ENCODE data around the gene TBC1D2B.
"Not testable (repeated sequence)": the region's sequence is repeated elsewhere in the genome, so short reads cannot be mapped to it uniquely, and the experiment has no call there.

Gene TBC1D2B

DNA sequence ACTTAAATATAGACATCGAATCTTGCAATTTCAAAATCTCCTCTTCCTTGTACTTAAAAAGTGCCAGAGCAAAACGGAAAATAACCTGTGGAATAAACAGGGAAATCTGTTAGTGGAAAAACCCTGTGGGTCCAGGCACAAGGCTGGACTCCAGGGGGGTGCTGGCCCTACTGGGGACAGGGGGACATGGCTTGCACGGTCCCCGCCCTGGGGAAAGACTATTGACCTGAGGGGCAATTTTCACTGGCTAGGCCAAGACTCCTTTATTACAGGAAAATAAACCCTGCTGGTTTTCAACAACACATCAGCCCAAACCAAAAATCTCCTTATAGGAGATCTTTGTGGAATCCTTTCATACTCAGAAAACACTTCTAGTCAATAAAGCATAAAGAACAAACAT, 75.9 kb downstream of the TBC1D2B start:
- DNase-seq (ENCODE audit: low spot score in 2 of 2) (no peak), ATAC-seq (no peak)
- H3K36me3 Mint-ChIP-seq, result peaks cover 88% of the 10 kb centered on the region
- H3K4me1 Mint-ChIP-seq, result peaks cover 30% of the 10 kb centered on the region
- H3K9me3 Mint-ChIP-seq, result no peaks in the 10 kb centered on the region
- peak overlapping the region; percentile 69 for H3K27ac Mint-ChIP-seq
- H3K4me3 Mint-ChIP-seq, result no peak overlapping the region

DNA sequence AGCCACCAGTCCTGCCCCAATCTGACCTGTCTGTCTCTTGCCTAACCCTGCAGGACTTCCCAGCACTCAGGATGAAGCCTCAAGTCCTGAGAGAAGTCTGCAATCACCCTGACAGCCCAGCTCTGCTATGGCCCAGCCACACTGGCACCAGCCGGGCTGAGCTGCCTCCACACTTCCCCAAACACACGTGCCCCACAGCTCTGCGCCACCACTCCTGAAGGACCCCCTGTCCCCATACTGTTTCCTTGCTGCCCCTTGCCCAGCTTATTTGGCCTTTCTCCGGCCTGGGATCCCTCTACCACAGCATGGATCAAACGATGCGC, 76.6 kb downstream of the TBC1D2B start:
- ATAC-seq (no peak), DNase-seq (ENCODE audit: low spot score in 2 of 2) (no peak)
- H3K27ac Mint-ChIP-seq, result peak overlapping the region; percentile 69
- no peaks in the 10 kb centered on the region for H3K9me3 Mint-ChIP-seq
- peaks cover 26% of the 10 kb centered on the region for H3K4me1 Mint-ChIP-seq
- no peak overlapping the region for H3K4me3 Mint-ChIP-seq
- peaks cover 88% of the 10 kb centered on the region for H3K36me3 Mint-ChIP-seq

DNA sequence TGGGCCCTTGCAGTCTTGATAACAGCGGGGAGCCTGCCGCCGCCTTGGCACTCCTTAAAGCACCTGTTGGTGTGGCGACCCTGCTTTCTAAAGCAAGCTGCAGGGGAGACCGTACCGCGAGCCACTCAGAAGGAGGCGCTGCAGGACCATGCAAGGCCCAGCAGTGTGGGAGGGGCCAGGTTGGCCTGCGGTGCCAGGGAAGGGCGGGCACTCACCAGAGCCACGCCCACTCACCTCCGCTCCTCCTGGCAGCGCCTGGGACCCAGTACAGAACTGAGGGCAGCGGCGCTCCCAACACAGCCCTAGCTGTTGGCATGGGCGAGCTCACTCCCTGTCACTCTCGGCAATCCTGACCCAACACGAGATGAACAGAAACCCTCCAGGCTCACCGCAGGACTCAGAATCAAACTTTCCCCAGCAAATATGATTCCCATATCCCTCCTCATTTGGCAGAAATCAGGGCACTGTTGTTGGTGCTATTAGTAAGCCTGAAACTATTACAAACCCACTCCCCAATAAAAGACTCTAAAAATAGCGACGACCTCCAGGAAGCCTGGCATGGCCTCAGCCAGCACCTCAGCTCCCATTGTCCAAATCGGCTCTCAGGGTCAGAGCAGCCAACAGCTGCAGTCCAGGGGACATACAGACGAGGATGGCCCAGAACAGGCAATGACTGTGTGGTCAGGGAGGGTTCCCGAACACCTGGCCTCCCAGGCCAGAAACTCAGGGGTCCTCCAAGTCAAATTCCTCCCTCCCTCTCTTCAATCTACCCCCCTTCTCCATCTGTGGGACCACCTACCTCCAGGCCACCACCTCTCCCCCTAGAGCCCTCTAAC, 77.2 kb downstream of the TBC1D2B start:
- ATAC-seq (peak; percentile 90), DNase-seq (ENCODE audit: low spot score in 2 of 2) (peak; percentile 59 to 84)
- Mint-ChIP-seq H3K4me3 (no peak overlapping the region), H3K4me1 (peaks cover 26% of the 10 kb centered on the region), H3K27ac (peak overlapping the region; percentile 69), H3K36me3 (peaks cover 90% of the 10 kb centered on the region), H3K9me3 (no peaks in the 10 kb centered on the region)

DNA sequence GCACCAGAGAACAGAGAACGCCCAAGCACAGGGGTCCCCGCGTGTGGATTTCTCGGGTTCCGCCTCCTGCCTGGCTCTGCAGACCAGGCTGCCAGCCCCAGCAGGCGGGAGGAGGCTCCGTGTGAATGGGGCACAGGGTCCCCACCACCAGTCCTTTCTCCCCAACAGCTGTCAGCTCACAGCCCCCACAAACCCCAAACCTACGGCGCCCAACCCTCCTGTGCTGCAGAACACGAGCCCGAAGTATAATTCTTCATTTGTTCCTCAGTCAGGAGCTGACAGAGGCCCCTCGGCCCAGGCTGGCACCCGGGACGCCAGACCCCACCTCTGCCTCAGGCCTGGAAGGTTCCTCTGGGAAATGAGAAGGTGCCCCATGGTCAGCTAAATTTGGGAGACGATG, 78.0 kb downstream of the TBC1D2B start:
- no peak overlapping the region for H3K27ac Mint-ChIP-seq
- H3K36me3 Mint-ChIP-seq, result peaks cover 90% of the 10 kb centered on the region

DNA sequence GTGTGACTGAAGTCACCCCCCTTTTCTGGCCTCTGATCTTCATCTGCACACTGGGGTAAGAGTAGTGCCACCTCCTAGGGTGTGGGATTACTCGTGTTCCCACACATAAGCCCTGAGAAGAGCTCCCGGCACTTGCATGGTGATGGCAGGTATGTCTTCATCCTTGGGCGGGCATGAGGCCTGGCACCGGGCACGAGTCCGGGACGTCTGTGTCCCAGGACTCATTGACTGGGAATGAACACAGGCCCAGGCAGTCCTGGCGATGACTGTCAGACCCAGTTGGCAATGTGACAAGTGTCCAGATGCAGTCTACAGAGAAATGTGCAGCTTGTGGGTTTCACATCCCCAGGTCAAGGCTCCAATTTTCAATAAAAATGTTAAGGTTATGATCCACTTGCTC, 78.9 kb downstream of the TBC1D2B start:
- no peak for DNase-seq (ENCODE audit: low spot score in 2 of 2)

More for the DNA sequence above, 78.0 kb downstream of the TBC1D2B start:
- H3K4me3 Mint-ChIP-seq, result no peak overlapping the region
- peaks cover 19% of the 10 kb centered on the region for H3K4me1 Mint-ChIP-seq
- no peaks in the 10 kb centered on the region for H3K9me3 Mint-ChIP-seq
- DNase-seq (ENCODE audit: low spot score in 2 of 2) (no peak), ATAC-seq (no peak)

DNA sequence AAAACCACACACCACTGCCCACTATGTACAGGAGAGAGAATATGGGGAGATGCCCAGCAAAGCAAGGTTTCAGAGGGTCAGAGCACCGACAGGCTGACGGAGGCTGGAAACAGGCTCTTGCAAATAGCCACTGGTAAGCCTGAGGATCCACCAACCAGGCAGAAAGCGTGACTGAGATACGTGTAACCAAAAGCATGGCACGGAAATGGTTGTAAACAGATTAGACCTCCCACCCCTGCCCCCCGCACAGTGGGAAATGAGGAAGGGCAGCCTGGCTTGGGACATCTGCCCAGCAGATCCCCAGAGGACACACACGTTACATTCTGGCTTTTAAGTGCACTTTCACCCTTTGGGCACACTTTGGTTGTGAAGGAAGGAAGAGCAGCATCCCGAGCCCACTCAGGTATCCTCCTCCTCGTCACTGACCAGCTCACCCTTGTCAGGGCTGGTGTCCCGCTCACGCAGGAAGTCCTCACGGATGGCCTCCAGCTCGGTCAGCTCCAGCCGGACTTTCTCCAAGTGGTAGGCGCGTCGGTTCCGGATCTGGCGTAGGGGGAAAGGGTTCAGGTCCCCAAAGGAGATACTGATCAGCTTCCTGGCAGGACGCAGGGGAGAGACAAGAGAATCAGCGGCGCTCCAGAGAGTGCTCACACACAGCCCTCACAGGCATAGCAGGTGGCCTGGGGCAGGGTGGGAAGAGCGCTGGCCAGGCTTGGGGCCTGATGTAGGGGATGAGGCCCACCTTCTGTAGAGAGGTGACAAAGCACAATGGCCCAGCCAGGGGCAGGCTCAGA, 79.6 kb downstream of the TBC1D2B start:
- ATAC-seq; DNase-seq (ENCODE audit: low spot score in 2 of 2); H3K4me3 Mint-ChIP-seq; H3K27ac Mint-ChIP-seq; H3K9me3 Mint-ChIP-seq: not testable (repeated sequence)
- Mint-ChIP-seq H3K36me3 (peaks cover 86% of the 10 kb centered on the region), H3K4me1 (peaks cover 26% of the 10 kb centered on the region)

More for the DNA sequence above, 78.9 kb downstream of the TBC1D2B start:
- no peak overlapping the region for H3K27ac Mint-ChIP-seq
- H3K4me1 Mint-ChIP-seq, result peaks cover 26% of the 10 kb centered on the region
- no peak overlapping the region for H3K4me3 Mint-ChIP-seq
- H3K36me3 Mint-ChIP-seq, result peaks cover 86% of the 10 kb centered on the region
- H3K9me3 Mint-ChIP-seq, result no peaks in the 10 kb centered on the region
- no peak for ATAC-seq

DNA sequence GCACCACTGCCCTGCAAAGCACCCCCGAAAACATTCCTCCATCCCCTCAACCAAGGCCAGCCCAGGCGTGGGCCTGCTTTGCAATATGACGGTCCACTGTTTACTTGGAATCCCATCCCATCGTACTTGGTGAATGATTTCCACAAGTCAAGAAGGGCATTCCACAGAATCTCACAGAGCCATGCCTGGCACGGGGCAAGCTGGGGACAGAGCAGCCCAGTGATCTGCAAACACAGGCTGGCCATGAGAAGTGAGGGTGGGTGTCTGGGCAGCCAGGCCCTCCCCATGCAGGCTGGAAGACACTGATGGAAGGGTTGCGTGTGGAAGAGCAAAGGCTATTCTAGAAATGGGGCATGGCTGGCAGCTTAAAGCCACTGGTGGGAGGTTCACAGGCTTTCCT, 80.3 kb downstream of the TBC1D2B start:
- H3K36me3 Mint-ChIP-seq, result peaks cover 81% of the 10 kb centered on the region
- peaks cover 26% of the 10 kb centered on the region for H3K4me1 Mint-ChIP-seq
- ATAC-seq; H3K9me3 Mint-ChIP-seq; H3K4me3 Mint-ChIP-seq; DNase-seq (ENCODE audit: low spot score in 2 of 2): not testable (repeated sequence)
- H3K27ac Mint-ChIP-seq, result peak overlapping the region; percentile 74

DNA sequence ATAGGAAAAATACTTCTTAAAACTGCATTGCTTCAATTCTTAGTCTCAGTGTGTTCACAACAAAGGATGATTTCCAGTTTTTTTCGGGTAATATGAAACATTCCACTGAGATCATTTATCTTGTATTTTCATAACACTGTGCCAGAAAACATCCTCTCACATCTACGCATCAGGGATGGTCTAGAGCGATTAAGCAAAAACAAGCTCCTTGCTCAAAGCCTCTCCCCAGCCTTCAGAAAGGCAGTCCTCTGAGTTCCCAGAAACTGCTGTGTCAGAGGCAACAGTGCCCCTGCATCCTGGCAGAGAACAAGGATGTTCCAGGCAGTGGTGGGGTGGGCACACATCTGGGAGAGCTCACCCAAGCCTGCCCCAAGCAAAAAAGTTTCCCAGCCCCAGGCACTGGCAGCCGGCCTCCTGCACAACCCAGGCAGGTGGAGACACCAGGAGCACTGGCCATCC, 80.8 kb downstream of the TBC1D2B start:
- H3K9me3 Mint-ChIP-seq, result not testable (repeated sequence)

DNA sequence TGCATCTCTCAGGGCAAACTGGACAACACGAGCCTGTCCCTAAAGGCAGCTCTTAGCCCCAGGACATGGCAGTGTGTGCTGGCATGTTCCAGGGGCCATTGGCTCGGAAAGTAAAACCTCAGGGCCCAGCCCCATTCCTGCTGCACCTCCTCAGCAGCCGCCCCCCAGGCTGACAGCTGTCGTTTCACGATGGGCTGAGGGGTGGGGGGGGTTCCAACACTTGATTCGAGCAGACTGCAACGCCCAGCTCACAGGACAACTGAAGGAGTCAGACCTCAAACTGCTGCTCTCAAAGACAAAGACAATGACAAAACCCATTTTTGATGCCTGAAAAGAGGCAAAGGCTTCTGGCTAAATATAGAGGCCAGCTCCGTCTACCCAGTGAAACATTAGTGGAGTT, 81.3 kb downstream of the TBC1D2B start:
- ATAC-seq; H3K4me3 Mint-ChIP-seq; H3K9me3 Mint-ChIP-seq; DNase-seq (ENCODE audit: low spot score in 2 of 2): not testable (repeated sequence)
- peak overlapping the region; percentile 74 for H3K27ac Mint-ChIP-seq
- peaks cover 71% of the 10 kb centered on the region for H3K36me3 Mint-ChIP-seq
- H3K4me1 Mint-ChIP-seq, result peaks cover 31% of the 10 kb centered on the region

More for the DNA sequence above, 80.8 kb downstream of the TBC1D2B start:
- not testable (repeated sequence) for ATAC-seq; H3K4me3 Mint-ChIP-seq; DNase-seq (ENCODE audit: low spot score in 2 of 2)
- peak overlapping the region; percentile 74 for H3K27ac Mint-ChIP-seq
- H3K36me3 Mint-ChIP-seq, result peaks cover 76% of the 10 kb centered on the region
- H3K4me1 Mint-ChIP-seq, result peaks cover 27% of the 10 kb centered on the region

DNA sequence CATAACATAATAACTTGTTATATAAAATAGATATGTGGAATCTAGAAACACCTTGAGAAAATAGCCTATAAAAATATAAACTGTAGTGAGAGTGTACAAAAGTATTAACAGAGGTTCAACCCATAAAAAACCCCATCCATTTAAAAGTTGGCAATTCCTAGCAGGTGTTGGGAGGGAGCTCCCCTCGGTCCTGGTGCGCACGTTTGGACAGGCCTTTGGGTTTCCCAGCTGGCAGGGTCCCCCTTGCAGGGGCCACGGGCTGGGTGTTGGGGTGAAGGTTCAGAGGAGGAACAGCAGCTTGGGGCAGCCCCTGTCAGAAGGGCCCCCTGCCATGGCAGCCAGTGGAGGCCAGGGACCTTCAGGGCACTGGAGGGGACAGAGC, 82.0 kb downstream of the TBC1D2B start:
- not testable (repeated sequence) for ATAC-seq; H3K4me3 Mint-ChIP-seq; H3K27ac Mint-ChIP-seq; DNase-seq (ENCODE audit: low spot score in 2 of 2); H3K9me3 Mint-ChIP-seq
- peaks cover 64% of the 10 kb centered on the region for H3K36me3 Mint-ChIP-seq
- H3K4me1 Mint-ChIP-seq, result peaks cover 31% of the 10 kb centered on the region

DNA sequence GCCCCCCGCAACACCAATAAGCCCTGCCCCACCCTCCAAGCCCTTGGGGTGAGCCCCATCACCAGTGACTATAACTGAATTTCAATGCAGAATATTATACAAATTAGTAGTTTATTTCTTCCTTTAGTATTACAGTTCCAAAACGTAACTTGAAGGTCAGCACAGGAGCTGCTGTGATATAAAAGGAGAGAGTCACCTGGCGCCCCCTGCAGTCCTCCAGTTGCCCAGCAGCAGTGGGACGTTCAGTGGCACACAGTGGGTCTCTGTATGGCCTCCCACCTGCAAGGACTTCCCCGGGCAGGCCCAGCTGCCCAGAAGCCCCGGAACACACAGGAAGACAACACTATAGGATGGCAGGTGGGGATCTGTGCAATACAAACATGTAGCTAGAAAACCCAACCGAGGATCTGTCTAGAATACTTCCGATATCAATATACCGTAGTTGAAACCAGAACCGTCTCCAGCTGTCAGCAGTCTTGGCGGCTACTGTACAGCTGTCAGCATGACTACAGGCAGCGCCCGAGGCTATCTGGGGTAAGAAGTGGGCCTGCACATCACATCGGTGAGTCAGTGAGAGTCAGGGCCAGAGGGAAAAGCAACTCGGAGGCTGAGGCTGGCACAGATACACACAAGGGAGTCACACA, 82.5 kb downstream of the TBC1D2B start:
- peaks cover 59% of the 10 kb centered on the region for H3K36me3 Mint-ChIP-seq
- not testable (repeated sequence) for H3K9me3 Mint-ChIP-seq; ATAC-seq; H3K4me3 Mint-ChIP-seq; H3K27ac Mint-ChIP-seq; DNase-seq (ENCODE audit: low spot score in 2 of 2)
- H3K4me1 Mint-ChIP-seq, result peaks cover 28% of the 10 kb centered on the region

DNA sequence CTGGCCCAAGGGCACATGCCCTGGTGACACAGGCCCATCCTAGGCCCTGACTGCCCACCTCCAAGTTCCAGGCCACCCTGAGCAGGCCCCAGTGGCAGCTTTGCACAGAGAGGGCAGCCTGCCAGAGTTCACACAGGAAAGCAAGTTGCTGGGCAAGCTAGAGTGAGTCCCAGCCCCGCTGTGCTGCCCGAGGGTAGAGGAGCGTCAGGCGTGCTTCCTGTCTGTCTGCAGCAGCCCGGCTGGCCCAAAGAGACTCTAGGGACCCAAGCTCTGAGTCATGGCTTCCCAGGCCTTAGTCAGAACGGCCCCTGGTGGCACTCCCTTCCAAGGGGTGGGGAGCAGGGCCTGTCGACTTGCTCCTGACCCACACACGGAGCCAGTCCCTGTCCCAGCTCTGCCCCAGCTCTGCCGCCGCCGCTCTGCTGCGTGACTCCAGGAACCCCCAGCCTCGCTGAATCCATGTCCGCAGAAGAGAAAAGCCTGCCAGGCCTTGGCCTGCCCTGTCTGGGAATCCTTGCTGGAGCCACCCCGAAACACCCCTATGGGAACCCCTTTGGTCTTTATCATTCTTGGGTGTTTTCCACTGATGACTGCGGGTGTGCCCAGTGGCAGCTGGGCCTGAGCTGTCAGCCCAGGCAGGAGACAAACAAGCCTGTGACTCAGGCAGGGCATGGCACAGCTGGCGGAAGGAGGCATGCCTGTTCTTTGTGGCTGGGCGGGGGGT, 83.4 kb downstream of the TBC1D2B start:
- not testable (repeated sequence) for H3K4me3 Mint-ChIP-seq; H3K9me3 Mint-ChIP-seq; DNase-seq (ENCODE audit: low spot score in 2 of 2)
- H3K36me3 Mint-ChIP-seq, result peaks cover 51% of the 10 kb centered on the region
- H3K4me1 Mint-ChIP-seq, result peaks cover 29% of the 10 kb centered on the region
- peak overlapping the region; percentile 60 for H3K27ac Mint-ChIP-seq
- ATAC-seq, result peak; percentile 81

DNA sequence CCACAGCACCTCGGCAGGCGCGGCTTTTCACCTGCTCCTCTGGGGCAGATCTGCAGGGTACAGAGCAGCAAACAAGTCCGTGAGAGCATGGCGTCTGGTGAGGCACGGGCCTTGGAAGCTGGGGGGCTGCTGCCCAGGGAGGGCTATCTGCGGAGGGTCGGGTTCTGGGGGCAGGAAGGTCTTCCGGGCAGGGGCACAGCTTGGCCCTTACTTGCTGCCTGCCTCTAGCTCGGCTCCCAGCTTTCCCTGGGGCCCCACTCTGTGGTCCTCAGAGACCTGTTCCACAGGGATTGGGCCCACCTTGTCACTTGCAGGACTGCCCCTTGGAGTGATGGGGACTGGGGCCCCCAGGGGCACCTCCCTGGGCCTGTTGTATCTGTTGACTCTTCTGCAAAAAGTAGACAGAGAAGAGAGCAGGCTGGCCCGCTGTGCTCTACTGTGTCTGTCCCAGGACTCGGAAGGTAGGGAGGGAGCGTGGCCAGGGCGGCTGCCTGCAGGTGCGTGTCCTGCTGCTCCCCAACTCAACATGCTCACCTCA, 84.1 kb downstream of the TBC1D2B start:
- ATAC-seq, result no peak
- H3K27ac Mint-ChIP-seq, result peak overlapping the region; percentile 60
- peaks cover 44% of the 10 kb centered on the region for H3K36me3 Mint-ChIP-seq
- H3K4me1 Mint-ChIP-seq, result peaks cover 34% of the 10 kb centered on the region
- no peak for DNase-seq (ENCODE audit: low spot score in 2 of 2)
- no peak overlapping the region for H3K4me3 Mint-ChIP-seq
- H3K9me3 Mint-ChIP-seq, result no peaks in the 10 kb centered on the region

DNA sequence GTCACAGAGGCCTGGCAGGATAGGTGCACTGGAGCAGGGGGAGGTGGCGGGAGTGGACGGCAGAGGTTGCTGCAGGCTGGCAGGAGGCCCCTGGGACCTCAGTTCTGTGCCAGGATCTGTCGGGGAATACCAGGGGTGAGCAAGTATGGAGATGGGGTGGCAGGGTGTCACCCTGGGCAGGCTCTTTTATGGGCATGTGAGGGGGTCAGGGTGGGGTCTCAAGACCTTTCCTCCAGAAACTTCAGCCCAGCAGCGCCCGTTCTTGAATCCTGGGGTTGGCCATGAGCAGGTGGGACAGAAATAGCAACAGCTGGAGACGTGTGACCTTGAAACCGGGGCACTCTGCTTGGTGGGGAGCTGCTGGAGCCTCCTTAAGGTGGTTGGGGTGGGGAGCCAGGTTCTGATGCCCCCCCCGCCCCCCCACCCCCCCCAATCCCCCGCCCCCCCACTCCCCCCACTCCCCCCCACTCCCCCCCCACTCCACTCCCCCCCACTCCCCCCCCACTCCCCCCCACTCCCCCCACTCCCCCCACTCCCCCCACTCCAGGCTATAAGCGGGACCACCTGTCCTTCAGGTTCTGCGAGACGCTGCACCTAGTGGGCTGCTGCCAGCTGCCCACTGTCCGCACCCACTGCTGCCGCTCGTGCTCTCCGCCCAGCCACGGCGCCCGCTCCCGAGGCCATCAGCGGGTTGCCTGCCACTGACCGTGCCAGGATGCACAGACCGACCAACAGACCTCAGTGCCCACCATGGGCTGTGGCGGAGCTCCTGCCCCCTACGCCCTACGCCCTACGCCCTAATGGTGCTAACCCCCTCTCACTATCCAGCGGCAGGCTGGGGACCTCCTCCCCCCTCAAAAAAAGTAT, 84.9 kb downstream of the TBC1D2B start:
- no peak for DNase-seq (ENCODE audit: low spot score in 2 of 2)
- Mint-ChIP-seq H3K4me1 (peaks cover 34% of the 10 kb centered on the region), H3K27ac (peak overlapping the region; percentile 60)

More for the DNA sequence above, 84.9 kb downstream of the TBC1D2B start:
- H3K4me3 Mint-ChIP-seq, result no peak overlapping the region
- no peaks in the 10 kb centered on the region for H3K9me3 Mint-ChIP-seq
- no peak for ATAC-seq
- H3K36me3 Mint-ChIP-seq, result peaks cover 36% of the 10 kb centered on the region

Measured in stimulated activated effector memory CD8-positive, alpha-beta T cell treated with anti-CD3 and anti-CD28 coated beads, Interleukin-12 subunit alpha, Interleukin-12 subunit beta, amount 100 ng/mL, for 72 hours (primary cell).